ENCODE results near the gene SDS.

SDS gene

GRCh38 chr12:113345318-113345717 is 58.4 kb downstream of the SDS start:
- peaks cover 1% of the 10 kb centered on the region for H3K4me1 ChIP-seq (ENCODE audit: control insufficient read depth, insufficient read depth, low read depth, low read length)
- H3K27me3 ChIP-seq (ENCODE audit: control insufficient read depth in 1 of 2, insufficient read depth in 1 of 2, low read length in 2 of 2): peaks cover 0 to 19% of the 10 kb centered on the region in 2 experiments
- H3K9me3 ChIP-seq (ENCODE audit: control insufficient read depth, low read length): no peaks in the 10 kb centered on the region
- no peak overlapping the region for H3K23ac ChIP-seq (ENCODE audit: low read length in 2 of 2)
- no peak overlapping the region for H3K4ac ChIP-seq (ENCODE audit: low read depth in 1 of 2, low read length in 2 of 2)
- no peak overlapping the region for H2AK5ac ChIP-seq (ENCODE audit: low read length, severe bottlenecking)
- H2BK12ac ChIP-seq (ENCODE audit: low read length in 2 of 2): no peak overlapping the region
- H2BK120ac ChIP-seq (ENCODE audit: low read depth, low read length): no peak overlapping the region
- H2AFZ ChIP-seq (ENCODE audit: low read depth, low read length): no peak overlapping the region
- 96% methylated on average over 5 of the region's 6 CpGs for WGBS
- no peak overlapping the region for H3K14ac ChIP-seq (ENCODE audit: low read length in 2 of 2)
- H3K4me3 ChIP-seq (ENCODE audit: insufficient read depth in 1 of 2, low read depth in 1 of 2, low read length in 2 of 2): no peak overlapping the region
- no peaks in the 10 kb centered on the region for H3K36me3 ChIP-seq (ENCODE audit: control insufficient read depth in 1 of 2, insufficient read depth in 2 of 2, low read depth in 1 of 2, low read length in 2 of 2)
- no peak overlapping the region for H2BK5ac ChIP-seq (ENCODE audit: low read depth, low read length, poor library complexity, severe bottlenecking)
- H3K27ac ChIP-seq (ENCODE audit: low read length, poor library complexity, severe bottlenecking): no peak overlapping the region
- DNase-seq: no peak
- H3K9ac ChIP-seq (ENCODE audit: low read length): no peak overlapping the region
- H3K79me1 ChIP-seq (replicated peaks; ENCODE audit: low read length, poor library complexity, severe bottlenecking): no peaks in the 10 kb centered on the region
- H4K8ac ChIP-seq (ENCODE audit: low read length): no peak overlapping the region
- H3K18ac ChIP-seq (ENCODE audit: low read depth in 1 of 2, low read length in 2 of 2): no peak overlapping the region
- no peak overlapping the region for H3K4me2 ChIP-seq (ENCODE audit: low read length, poor library complexity, severe bottlenecking)
- no peak overlapping the region for H2BK15ac ChIP-seq (ENCODE audit: low read depth, poor library complexity, severe bottlenecking)
- no peak overlapping the region for H4K91ac ChIP-seq (ENCODE audit: low read length)

Data from mesenchymal stem cell (in vitro differentiated cells and primary cell).